Activated CD8-positive, alpha-beta memory T cell treated with anti-CD3 and anti-CD28 coated beads, Interleukin-2, amount 50 U/mL, for 24 hours (primary cell): Measurements from ENCODE around the gene C2orf42.
"Not testable (repeated sequence)": the region's sequence is repeated elsewhere in the genome, so short reads cannot be mapped to it uniquely, and the experiment has no call there.

Experiments
- DNase-seq: peaks from one replicate; pipeline ENCODE4 v3.0.0-alpha.2; 2020; ENCODE audit errors: extremely low read depth

The C2orf42 gene

GRCh38 chr2:70131344-70132143 lies 59.3 kb downstream of the C2orf42 start:
- not testable (repeated sequence) for DNase-seq

DNA sequence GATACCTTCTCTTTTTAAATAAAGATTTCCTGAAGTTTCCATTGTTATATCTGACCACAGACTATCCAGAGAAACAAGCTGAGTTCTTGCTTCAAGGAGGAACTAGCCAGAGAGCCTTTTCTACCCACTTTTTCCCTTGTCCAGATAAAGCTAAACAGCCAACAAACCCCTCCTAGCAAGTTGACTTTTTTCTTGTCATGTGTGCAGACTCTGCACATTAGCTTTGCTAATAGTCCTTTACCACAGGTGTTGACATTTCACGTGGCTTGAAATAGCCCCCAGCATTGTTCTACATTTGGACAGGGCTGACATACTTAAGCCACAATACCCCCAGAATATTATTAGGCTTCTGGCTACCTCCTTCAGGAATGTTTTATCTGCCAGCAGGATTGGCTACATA lies 62.8 kb downstream of the C2orf42 start:
- DNase-seq, result no peak

GRCh38 chr2:70126413-70126812 lies 64.4 kb downstream of the C2orf42 start:
- DNase-seq, result no peak

DNA sequence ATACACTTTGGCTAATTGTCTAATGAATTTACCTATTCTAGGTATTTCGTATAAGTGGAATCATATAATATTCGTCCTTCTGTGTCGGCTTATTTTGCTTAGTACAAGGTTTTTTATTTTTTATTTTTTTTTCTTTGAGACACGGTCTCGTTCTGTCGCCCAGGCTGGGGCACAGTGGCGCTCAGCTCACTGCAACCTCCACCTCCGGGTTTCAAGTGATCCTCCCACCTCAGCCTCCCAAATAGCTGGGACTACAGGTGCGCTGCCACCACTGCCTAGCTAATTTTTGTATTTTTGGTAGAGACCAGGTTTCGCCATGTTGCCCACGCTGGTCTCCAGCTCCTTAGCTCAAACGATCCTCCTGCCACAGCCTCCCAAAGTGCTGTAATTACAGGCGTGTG lies 65.3 kb downstream of the C2orf42 start:
- no peak for DNase-seq

DNA sequence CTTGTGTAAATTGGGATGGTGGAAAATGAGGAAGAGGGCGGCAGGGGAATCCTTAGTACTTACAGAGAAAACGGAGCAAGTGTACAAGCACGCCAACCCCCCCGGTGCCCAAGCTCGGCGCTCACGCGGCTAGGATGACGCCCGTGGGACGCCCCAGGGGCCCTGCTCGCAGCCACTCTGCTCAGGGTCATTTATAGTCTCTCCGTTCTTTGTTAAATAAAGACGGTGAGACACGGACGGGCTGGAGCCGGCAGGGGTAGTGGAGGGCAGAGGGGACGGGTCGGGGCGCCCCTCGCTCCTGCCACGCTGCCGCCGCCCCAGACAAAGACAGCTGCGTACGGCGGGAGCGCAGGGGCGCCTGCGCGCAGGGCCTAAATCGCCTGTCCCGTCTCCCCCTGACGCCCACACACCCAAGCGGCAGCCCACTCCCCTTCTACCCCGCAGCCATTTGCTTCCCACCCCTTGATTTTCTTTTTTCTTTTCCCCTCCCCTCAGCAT lies 65.8 kb downstream of the C2orf42 start:
- DNase-seq, result no peak

GRCh38 chr2:70123829-70124116 lies 67.0 kb downstream of the C2orf42 start:
- DNase-seq, result no peak

- no peak for DNase-seq
Observed at GRCh38 chr2:70123051-70123828, 67.6 kb downstream of the C2orf42 start.

DNA sequence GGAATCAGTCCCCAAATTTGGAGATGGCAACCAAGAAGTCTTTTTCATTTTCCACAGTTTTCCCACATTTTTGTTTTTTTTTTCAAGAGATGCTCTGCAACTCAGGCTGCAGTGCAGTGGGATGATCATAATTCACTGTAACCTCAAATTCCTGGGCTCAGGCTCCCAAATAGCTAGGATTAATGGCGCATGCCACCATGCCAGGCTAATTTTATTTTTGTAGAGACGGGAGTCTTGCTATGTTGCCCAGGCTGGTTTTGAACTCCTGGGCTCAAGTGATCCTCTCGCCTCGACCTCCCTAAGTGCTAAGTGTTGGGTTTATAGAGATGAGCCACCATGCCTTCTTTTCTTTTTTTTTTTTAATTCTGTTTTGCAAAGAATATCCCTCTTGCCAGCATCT lies 68.3 kb downstream of the C2orf42 start:
- no peak for DNase-seq

DNA sequence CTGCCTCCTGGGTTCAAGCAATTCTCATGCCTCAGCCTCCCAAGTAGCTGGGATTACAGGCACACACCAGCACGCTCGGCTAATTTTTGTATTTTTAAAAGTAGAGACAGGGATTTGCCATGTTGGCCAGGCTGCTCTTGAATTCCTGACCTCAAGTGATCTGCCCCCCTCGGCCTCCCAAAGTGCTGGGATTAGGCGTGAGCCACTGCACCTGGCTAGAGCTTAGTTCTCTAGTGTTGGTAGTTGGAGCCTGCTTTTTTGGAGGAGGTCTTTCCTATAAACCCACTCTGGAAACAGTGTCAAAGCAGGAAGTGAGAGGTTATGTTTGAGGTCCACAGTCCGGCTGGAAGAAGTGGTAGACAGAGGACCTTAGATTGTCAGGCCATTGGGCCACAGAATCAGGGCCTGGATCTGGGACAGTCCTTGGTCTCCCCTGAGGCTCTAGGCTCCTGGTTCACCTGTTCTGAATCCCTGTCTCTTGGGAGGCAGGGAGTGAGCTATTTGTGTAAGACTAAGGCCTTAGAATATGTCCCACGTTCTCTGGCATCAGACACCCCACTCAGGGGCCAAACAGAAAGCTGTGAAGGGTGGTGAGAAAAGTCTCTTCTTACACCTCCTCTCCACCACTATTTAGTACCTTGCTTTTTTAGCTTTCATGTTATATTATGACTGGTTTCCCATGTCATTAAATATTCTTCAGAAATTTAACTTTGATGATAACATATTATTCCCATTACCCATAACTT lies 69.0 kb downstream of the C2orf42 start:
- no peak for DNase-seq

- no peak for DNase-seq
Observed at GRCh38 chr2:70118798-70119454, 71.9 kb downstream of the C2orf42 start.

DNA sequence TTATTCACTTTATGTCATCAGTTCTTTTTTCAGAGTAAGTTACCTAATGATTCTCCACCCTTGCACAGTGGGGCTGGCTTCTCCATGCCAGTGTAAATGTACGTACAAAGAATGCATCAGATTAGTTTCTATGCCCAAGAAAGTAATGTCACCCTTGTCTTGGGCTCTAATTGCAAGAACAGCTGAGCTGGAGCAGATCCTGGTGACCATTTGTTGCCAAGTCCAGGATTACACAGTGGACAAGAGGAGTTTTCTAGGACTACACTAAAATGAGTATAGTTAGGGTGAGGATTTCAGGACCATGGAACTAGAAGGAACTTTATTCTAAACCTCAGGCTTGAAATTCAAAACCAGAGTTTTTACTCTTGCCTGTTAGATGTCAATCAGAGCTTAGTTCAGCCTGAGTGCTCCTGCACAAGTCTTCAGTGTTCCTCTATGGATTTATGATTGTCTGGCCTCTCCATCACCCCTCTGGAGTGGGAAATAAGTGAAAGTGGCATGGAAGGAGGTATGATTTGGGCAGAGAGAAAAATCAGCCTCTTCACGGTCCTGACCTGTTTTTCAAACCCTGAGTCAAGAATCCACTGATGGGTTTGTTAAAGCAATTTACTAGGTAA lies 73.8 kb downstream of the C2orf42 start:
- DNase-seq, result no peak

GRCh38 chr2:70115646-70116442 lies 75.0 kb downstream of the C2orf42 start:
- no peak for DNase-seq

DNA sequence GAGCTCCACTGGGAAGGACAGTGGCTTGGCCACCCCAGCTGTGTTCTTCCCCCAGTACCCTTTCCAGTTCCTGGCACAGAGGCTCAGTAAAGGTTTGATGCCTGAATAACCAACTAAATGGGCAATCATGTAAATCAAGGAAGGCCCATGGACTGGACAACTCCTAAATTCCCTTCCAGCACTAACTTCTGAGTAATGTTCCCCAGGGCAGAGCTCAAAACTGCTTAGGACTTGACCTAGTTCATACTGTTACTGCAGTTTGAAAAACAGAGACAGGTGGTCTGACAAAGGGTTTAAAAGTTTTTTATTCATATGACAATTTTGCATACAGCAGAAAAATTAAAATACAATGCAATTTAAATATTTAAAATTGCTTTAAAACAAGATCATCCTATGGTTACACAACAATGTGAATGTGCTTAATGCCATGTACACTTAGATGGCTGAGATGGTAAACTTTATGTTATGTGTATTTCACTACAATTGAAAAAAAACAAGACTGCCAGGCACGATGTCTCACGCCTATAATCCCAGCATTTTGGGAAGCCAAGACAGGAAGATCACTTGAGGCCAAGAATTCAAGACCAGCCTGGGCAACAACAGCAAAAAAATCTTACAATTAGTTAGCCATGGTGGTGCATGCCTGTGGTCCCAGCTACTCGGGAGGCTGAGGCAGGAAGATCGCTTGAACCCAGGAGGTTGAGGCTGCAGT lies 77.3 kb downstream of the C2orf42 start:
- no peak for DNase-seq

DNA sequence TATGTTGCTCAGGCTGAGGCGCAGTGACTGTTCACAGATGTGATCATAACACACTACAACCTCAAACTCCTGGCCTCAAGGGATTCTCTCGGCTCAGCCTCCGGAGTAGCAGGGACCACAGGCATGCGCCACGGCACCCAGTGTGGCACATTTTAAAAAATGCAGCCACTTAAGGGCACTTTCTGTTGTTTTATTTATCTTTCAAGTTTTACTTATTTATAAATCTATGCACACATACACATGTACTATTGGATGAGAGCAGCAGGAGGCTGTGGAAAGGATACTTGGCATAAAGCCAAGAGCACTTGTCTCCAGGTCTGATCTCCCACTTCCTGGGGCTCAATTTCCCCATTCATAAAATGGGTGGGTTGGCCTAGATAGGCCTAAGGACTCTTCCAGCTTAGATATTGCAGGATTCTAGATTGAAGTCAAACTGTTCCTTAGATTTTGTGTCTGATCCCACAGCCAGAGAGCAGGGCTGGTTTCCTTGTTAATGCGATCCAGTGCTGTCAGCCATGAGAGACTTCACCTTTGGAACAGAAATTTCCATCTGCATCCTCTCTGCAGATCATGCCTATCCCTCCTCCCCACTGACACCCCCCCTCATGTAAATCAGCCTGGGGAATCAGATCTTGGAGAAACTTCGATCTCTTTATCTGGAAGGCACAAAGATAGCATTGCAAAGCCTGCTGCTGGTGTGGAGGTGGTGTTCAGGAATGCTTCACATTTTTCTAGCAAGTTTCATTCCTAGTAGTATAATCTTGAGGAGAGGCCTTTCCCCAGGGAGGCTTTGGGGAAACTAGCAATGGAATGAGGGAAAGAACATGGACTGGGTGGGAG lies 78.8 kb downstream of the C2orf42 start:
- no peak for DNase-seq

- not testable (repeated sequence) for DNase-seq
Observed at GRCh38 chr2:70110397-70110796, 80.4 kb downstream of the C2orf42 start.

GRCh38 chr2:70106138-70106537 lies 84.7 kb downstream of the C2orf42 start:
- not testable (repeated sequence) for DNase-seq

- DNase-seq, result no peak
Observed at GRCh38 chr2:70104231-70105111, 86.3 kb downstream of the C2orf42 start.

DNA sequence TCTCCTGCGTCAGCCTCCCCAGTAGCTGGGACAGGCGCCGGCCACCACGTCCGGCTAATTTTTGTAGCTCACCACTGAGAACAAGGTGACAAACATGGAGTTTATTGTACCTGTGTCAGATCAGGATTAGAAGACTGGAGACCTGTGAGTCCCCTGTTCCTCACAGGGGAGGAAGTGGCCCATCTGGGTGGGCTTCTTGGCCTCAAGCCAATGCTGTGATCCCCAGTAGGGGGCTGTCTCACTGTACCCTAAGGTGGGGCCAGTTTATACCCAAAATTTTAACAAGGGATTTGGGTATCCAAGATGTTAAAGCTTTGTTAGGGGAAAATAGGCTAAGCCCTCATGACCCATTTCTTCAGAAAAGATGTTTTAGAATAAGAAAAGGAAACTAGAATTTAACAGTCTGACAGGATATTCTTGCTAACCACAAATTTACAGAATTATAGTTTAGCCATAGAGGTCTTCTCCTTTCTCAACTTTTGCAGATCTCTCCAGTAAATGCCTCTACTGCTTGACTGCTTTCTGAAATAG lies 87.2 kb downstream of the C2orf42 start:
- no peak for DNase-seq
